ENCODE results near the gene ZNF451. TPM values are rescaled to one million over a fixed set of nuclear protein-coding genes. Genes with fewer than 3 reads are reported as not detected.

The ZNF451 gene
- total and polyA plus RNA-seq, 2 donors (not counting 3 experiments of a cell fraction or from before 2014, with no cell fraction given) = 9.9 to 64.4 TPM

DNA sequence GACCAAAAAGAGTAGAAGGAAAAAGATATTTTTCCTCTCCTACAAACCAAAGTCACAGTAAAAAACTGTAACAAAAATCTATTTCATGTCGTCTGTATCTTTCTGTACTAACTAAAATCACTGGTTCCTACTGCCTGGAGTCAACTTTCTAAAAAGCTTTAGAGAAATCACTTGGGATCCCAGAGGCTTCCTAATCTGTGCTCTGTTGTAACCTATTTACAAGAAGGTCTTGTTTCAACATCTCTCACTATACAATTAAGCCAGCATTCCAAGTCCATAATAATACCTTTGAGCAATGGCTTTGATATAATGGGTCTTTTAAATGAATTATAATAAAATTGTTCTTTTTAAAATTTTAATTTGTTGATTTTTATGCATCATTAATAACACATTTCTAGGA, 111.7 kb downstream of the ZNF451 start:
- no peak overlapping the region for H3K4me2 ChIP-seq (ENCODE audit: insufficient read depth, low read length)
- H3K27me3 ChIP-seq (ENCODE audit: control insufficient read depth in 2 of 2, insufficient read depth in 2 of 2, low read length in 2 of 2) = no peaks in the 10 kb centered on the region
- H3K9me3 ChIP-seq (replicated peaks; ENCODE audit: control insufficient read depth, insufficient read depth, low read length) = no peaks in the 10 kb centered on the region
- peaks cover 0 to 3% of the 10 kb centered on the region in 2 experiments for H3K36me3 ChIP-seq (ENCODE audit: control insufficient read depth in 2 of 2, extremely low read depth in 1 of 2, insufficient read depth in 2 of 2, low read length in 2 of 2)
- dilution Hi-C loops (cut with MboI; ENCODE audit: extremely low pct_ligation_motif_present, low sequenced_read_pairs) = no loop called here
- no TSS peak for BruUV-seq (replicated peaks)
- H3K4me3 ChIP-seq (replicated peaks in 1 of 3; ENCODE audit: insufficient read depth in 1 of 3, low read depth in 1 of 3, low read length in 3 of 3) = no peak overlapping the region
- TF ChIP-seq, protein P1, sequence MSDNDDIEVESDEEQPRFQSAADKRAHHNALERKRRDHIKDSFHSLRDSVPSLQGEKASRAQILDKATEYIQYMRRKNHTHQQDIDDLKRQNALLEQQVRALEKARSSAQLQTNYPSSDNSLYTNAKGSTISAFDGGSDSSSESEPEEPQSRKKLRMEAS (IDR thresholded peaks at IDR 0.05; ENCODE audit: insufficient read depth, insufficient read length) = no peak
- no peak for TF ChIP-seq POLR2A (IDR thresholded peaks at IDR 0.05; ENCODE audit: low read depth, low read length)
- no peak for TF ChIP-seq EZH2 (IDR thresholded peaks at IDR 0.05; ENCODE audit: borderline replicate concordance, low read depth, low read length, severe bottlenecking)
- TF ChIP-seq MYC (IDR thresholded peaks at IDR 0.05; ENCODE audit: low read depth, low read length) = no peak
- TF ChIP-seq POLR2AphosphoS5 (IDR thresholded peaks at IDR 0.05; ENCODE audit: insufficient read depth, low read depth, low read length) = no peak
- ChIA-PET POLR2A (no interaction called here), CTCF (interaction anchor here (1.1 kb wide), 1 partner anchor 10 kb away, joined by 3 read pairs; no protein-coding TSS in a partner anchor)
- H3K79me2 ChIP-seq (ENCODE audit: control insufficient read depth, insufficient read depth, low read length) = no peaks in the 10 kb centered on the region
- H3K9me1 ChIP-seq (replicated peaks; ENCODE audit: control insufficient read depth, extremely low read depth, insufficient read depth, low read length) = no peaks in the 10 kb centered on the region
- no peak for FAIRE-seq
- peaks cover 3% of the 10 kb centered on the region for H4K20me1 ChIP-seq (replicated peaks; ENCODE audit: control insufficient read depth, extremely low read depth, insufficient read depth, low read length)
- H2AFZ ChIP-seq (ENCODE audit: low read depth, low read length) = no peak overlapping the region
- no peak overlapping the region for H3K9ac ChIP-seq (replicated peaks; ENCODE audit: extremely low read depth, insufficient read depth, low read length)
- DNase-seq (ENCODE audit: low read depth, low spot score) = no peak
- H3K27ac ChIP-seq (ENCODE audit: insufficient read depth, low read depth, low read length) = no peak overlapping the region
- no peaks in the 10 kb centered on the region for H3K4me1 ChIP-seq (ENCODE audit: control insufficient read depth, extremely low read depth, insufficient read depth, low read length)
- intact Hi-C loops (cut with micrococcal nuclease) = no loop called here

DNA sequence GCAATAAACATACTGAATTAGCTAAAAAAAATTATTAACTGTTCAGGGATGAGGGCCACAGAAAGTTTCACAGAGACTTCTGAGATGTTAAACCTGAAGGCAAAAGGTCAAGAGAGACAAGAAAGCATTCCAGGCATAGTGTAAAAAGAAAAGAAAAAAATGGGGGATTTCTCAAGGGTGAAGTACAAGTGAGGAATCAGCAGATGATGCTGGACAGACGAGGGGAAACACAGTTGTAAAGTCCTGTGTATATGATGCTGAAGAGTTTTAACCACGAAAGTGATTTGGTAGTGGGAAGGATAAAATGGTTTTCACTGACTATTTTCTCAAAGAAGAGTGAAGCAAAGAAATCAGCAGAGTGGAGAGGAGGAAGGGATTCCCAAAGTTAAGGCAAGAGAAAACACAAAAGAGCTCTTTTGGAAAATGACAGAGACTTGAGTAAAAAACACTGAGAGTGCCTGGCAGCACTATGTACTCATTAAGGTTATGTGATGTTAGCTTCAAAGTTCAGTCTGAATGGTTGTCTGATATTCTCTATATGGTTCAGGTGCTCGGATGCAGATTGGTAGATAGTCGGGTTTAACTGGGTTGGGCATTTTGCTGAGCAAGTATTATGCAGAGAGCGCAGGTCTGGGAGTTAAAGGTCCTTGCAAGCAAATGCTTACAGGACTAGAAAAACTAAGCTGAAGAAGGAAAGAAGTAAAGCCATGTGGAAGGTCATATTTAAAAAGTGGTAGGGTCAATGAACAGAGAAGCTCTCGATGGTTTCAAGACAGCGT, 115.8 kb downstream of the ZNF451 start:
- Histone ChIP-seq H3K9ac (replicated peaks; ENCODE audit: extremely low read depth, insufficient read depth, low read length) (no peak overlapping the region), H4K20me1 (replicated peaks; ENCODE audit: control insufficient read depth, extremely low read depth, insufficient read depth, low read length) (no peaks in the 10 kb centered on the region), H3K79me2 (ENCODE audit: control insufficient read depth, insufficient read depth, low read length) (no peaks in the 10 kb centered on the region), H3K4me2 (ENCODE audit: insufficient read depth, low read length) (no peak overlapping the region), H3K36me3 (ENCODE audit: control insufficient read depth in 2 of 2, extremely low read depth in 1 of 2, insufficient read depth in 2 of 2, low read length in 2 of 2) (no peaks in the 10 kb centered on the region), H2AFZ (ENCODE audit: low read depth, low read length) (no peak overlapping the region), H3K27me3 (ENCODE audit: control insufficient read depth in 2 of 2, insufficient read depth in 2 of 2, low read length in 2 of 2) (no peaks in the 10 kb centered on the region), H3K4me1 (ENCODE audit: control insufficient read depth, extremely low read depth, insufficient read depth, low read length) (no peaks in the 10 kb centered on the region), H3K9me1 (replicated peaks; ENCODE audit: control insufficient read depth, extremely low read depth, insufficient read depth, low read length) (no peaks in the 10 kb centered on the region), H3K27ac (ENCODE audit: insufficient read depth, low read depth, low read length) (no peak overlapping the region), H3K9me3 (replicated peaks; ENCODE audit: control insufficient read depth, insufficient read depth, low read length) (no peaks in the 10 kb centered on the region), H3K4me3 (replicated peaks in 1 of 3; ENCODE audit: insufficient read depth in 1 of 3, low read depth in 1 of 3, low read length in 3 of 3) (no peak overlapping the region)
- dilution Hi-C loops (cut with MboI; ENCODE audit: extremely low pct_ligation_motif_present, low sequenced_read_pairs) = no loop called here
- ChIA-PET POLR2A (no interaction called here), CTCF (interaction anchor here (0.9 to 2.2 kb wide), 5 partner anchors 16 to 303 kb away, joined by 3 to 8 read pairs (median 4); partner anchors contain the start of gene RAB23)
- intact Hi-C loops (cut with micrococcal nuclease) = no loop called here
- DNase-seq (ENCODE audit: low read depth, low spot score) (no peak), FAIRE-seq (no peak)
- no peak for TF ChIP-seq GATA2 (IDR thresholded peaks at IDR 0.05; ENCODE audit: insufficient read depth, insufficient read length, low read depth, low read length)
- BruUV-seq (replicated peaks) = no TSS peak
